HUDEP-2 (cell line): ENCODE data around the gene NFIX.

ENCODE experiments used
- DNase-seq, 76 experiments: peaks; one replicate each; lab custom pipeline; 2025; ENCODE audit not compliant: unreplicated experiment in 76 of 76; lab: John Stamatoyannopoulos, UW

Gene NFIX

GRCh38 chr19:13005861-13006370 lies 10.6 kb downstream of the NFIX start:
- DNase-seq, result peak in 2 of 76 experiments; percentile 16 to 19

GRCh38 chr19:13006431-13007281 lies 11.4 kb downstream of the NFIX start:
- DNase-seq, result no peak

GRCh38 chr19:13007292-13008045 lies 12.2 kb downstream of the NFIX start:
- no peak for DNase-seq

GRCh38 chr19:13008926-13009787 lies 13.9 kb downstream of the NFIX start:
- DNase-seq, result no peak

GRCh38 chr19:13010038-13010991 lies 15.0 kb downstream of the NFIX start:
- no peak for DNase-seq

GRCh38 chr19:13010992-13011652 lies 15.8 kb downstream of the NFIX start:
- DNase-seq, result no peak

- peak in 45 of 76 experiments; percentile 27 to 84 (median 62) for DNase-seq
Measured at GRCh38 chr19:13011653-13012389, 16.5 kb downstream of the NFIX start.

- no peak for DNase-seq
Measured at GRCh38 chr19:13012390-13012689, 17.1 kb downstream of the NFIX start.

- DNase-seq, result peak in 60 of 76 experiments; percentile 32 to 87 (median 63)
Measured at GRCh38 chr19:13012690-13013608, 17.7 kb downstream of the NFIX start.

- peak in 17 of 76 experiments; percentile 19 to 70 (median 46) for DNase-seq
Measured at GRCh38 chr19:13013649-13014048, 18.4 kb downstream of the NFIX start.

- peak in 33 of 76 experiments; percentile 20 to 72 (median 33) for DNase-seq
Measured at GRCh38 chr19:13014101-13014920, 19.0 kb downstream of the NFIX start.

- no peak for DNase-seq
Measured at GRCh38 chr19:13014921-13015280, 19.6 kb downstream of the NFIX start.

GRCh38 chr19:13015361-13016223 lies 20.3 kb downstream of the NFIX start:
- peak in 50 of 76 experiments; percentile 24 to 88 (median 46) for DNase-seq

GRCh38 chr19:13016245-13016627 lies 21.0 kb downstream of the NFIX start:
- DNase-seq, result peak in 15 of 76 experiments; percentile 18 to 65 (median 39)

- peak in 5 of 76 experiments; percentile 21 to 47 (median 31) for DNase-seq
Measured at GRCh38 chr19:13016628-13017305, 21.5 kb downstream of the NFIX start.
